ENCODE results near the gene SIRT7. TPM values are rescaled to one million over a fixed set of nuclear protein-coding genes. Genes with fewer than 3 reads are reported as not detected.

Gene SIRT7
- total and polyA plus RNA-seq, 2 donors (not counting 3 experiments of a cell fraction or from before 2014, with no cell fraction given) = 11.6 to 28.8 TPM

GRCh38 chr17:81934098-81934757 is 16.3 kb upstream of the SIRT7 start:
- H2AFZ ChIP-seq (ENCODE audit: low read depth, low read length) = no peak overlapping the region
- dilution Hi-C loops (cut with MboI; ENCODE audit: extremely low pct_ligation_motif_present, low sequenced_read_pairs) = no loop called here
- no peaks in the 10 kb centered on the region for H4K20me1 ChIP-seq (replicated peaks; ENCODE audit: control insufficient read depth, extremely low read depth, insufficient read depth, low read length)
- no peak for TF ChIP-seq POLR2AphosphoS5 (IDR thresholded peaks at IDR 0.05; ENCODE audit: insufficient read depth, low read depth, low read length)
- no peak for TF ChIP-seq JUN (IDR thresholded peaks at IDR 0.05; ENCODE audit: borderline replicate concordance, insufficient read depth, insufficient read length, low read depth)
- TF ChIP-seq EZH2 (IDR thresholded peaks at IDR 0.05; ENCODE audit: borderline replicate concordance, low read depth, low read length, severe bottlenecking) = no peak
- TF ChIP-seq GATA2 (IDR thresholded peaks at IDR 0.05; ENCODE audit: insufficient read depth, insufficient read length, low read depth, low read length) = no peak
- H3K4me3 ChIP-seq (replicated peaks in 1 of 3; ENCODE audit: insufficient read depth in 1 of 3, low read depth in 1 of 3, low read length in 3 of 3) = no peak overlapping the region
- no peaks in the 10 kb centered on the region for H3K27me3 ChIP-seq (ENCODE audit: control insufficient read depth in 2 of 2, insufficient read depth in 2 of 2, low read length in 2 of 2)
- no peaks in the 10 kb centered on the region for H3K9me3 ChIP-seq (replicated peaks; ENCODE audit: control insufficient read depth, insufficient read depth, low read length)
- ChIA-PET POLR2A (no interaction called here), CTCF (no interaction called here)
- H3K79me2 ChIP-seq (ENCODE audit: control insufficient read depth, insufficient read depth, low read length) = peaks cover 8% of the 10 kb centered on the region
- intact Hi-C loops (cut with micrococcal nuclease) = no loop called here
- no peaks in the 10 kb centered on the region for H3K9me1 ChIP-seq (replicated peaks; ENCODE audit: control insufficient read depth, extremely low read depth, insufficient read depth, low read length)
- no peak overlapping the region for H3K9ac ChIP-seq (replicated peaks; ENCODE audit: extremely low read depth, insufficient read depth, low read length)
- peaks cover 0 to 5% of the 10 kb centered on the region in 2 experiments for H3K36me3 ChIP-seq (ENCODE audit: control insufficient read depth in 2 of 2, extremely low read depth in 1 of 2, insufficient read depth in 2 of 2, low read length in 2 of 2)
- no TSS peak for BruUV-seq (replicated peaks)
- H3K27ac ChIP-seq (ENCODE audit: insufficient read depth, low read depth, low read length) = no peak overlapping the region
- H3K4me2 ChIP-seq (ENCODE audit: insufficient read depth, low read length) = no peak overlapping the region
- peaks cover 7% of the 10 kb centered on the region for H3K4me1 ChIP-seq (ENCODE audit: control insufficient read depth, extremely low read depth, insufficient read depth, low read length)
- DNase-seq (ENCODE audit: low read depth, low spot score) (no peak), FAIRE-seq (no peak)

- CTCF ChIA-PET = interaction anchor here (1.3 kb wide), 1 partner anchor 22 kb away, joined by 3 read pairs; no protein-coding TSS in a partner anchor
- Histone ChIP-seq H3K9ac (replicated peaks; ENCODE audit: extremely low read depth, insufficient read depth, low read length) (no peak overlapping the region), H2AFZ (ENCODE audit: low read depth, low read length) (no peak overlapping the region), H3K4me2 (ENCODE audit: insufficient read depth, low read length) (no peak overlapping the region), H4K20me1 (replicated peaks; ENCODE audit: control insufficient read depth, extremely low read depth, insufficient read depth, low read length) (no peaks in the 10 kb centered on the region), H3K9me3 (replicated peaks; ENCODE audit: control insufficient read depth, insufficient read depth, low read length) (no peaks in the 10 kb centered on the region), H3K79me2 (ENCODE audit: control insufficient read depth, insufficient read depth, low read length) (peaks cover 8% of the 10 kb centered on the region), H3K27ac (ENCODE audit: insufficient read depth, low read depth, low read length) (no peak overlapping the region), H3K4me1 (ENCODE audit: control insufficient read depth, extremely low read depth, insufficient read depth, low read length) (peaks cover 7% of the 10 kb centered on the region), H3K9me1 (replicated peaks; ENCODE audit: control insufficient read depth, extremely low read depth, insufficient read depth, low read length) (no peaks in the 10 kb centered on the region), H3K4me3 (replicated peaks in 1 of 3; ENCODE audit: insufficient read depth in 1 of 3, low read depth in 1 of 3, low read length in 3 of 3) (no peak overlapping the region), H3K27me3 (ENCODE audit: control insufficient read depth in 2 of 2, insufficient read depth in 2 of 2, low read length in 2 of 2) (no peaks in the 10 kb centered on the region), H3K36me3 (ENCODE audit: control insufficient read depth in 2 of 2, extremely low read depth in 1 of 2, insufficient read depth in 2 of 2, low read length in 2 of 2) (peaks cover 0 to 5% of the 10 kb centered on the region in 2 experiments)
- intact Hi-C loops (cut with micrococcal nuclease) = no loop called here
- peak; percentile 28 for TF ChIP-seq POLR2AphosphoS5 (IDR thresholded peaks at IDR 0.05; ENCODE audit: insufficient read depth, low read depth, low read length)
- peak; percentile 38 for TF ChIP-seq POLR2A (IDR thresholded peaks at IDR 0.05; ENCODE audit: low read depth, low read length)
- no peak for TF ChIP-seq MAX (IDR thresholded peaks at IDR 0.05; ENCODE audit: insufficient read depth, insufficient read length)
- TF ChIP-seq MYC (IDR thresholded peaks at IDR 0.05; ENCODE audit: low read depth, low read length) = no peak
- POLR2A ChIA-PET = interaction anchor here (0.5 kb wide), 1 partner anchor 191 kb away, joined by 3 read pairs; no protein-coding TSS in a partner anchor
- DNase-seq (ENCODE audit: low read depth, low spot score) (no peak), FAIRE-seq (no peak)
- dilution Hi-C loops (cut with MboI; ENCODE audit: extremely low pct_ligation_motif_present, low sequenced_read_pairs) = no loop called here
- no TSS peak for BruUV-seq (replicated peaks)
Measured at GRCh38 chr17:81933178-81933699, 15.3 kb upstream of the SIRT7 start.
